OCI-LY1 (cell line): ENCODE data around the gene ARHGEF16.

Experiments used
- CTCF ChIP-seq: fragments of 200-600 bp; sonication (generic), shearing (Covaris generic); IDR thresholded peaks from 2 replicates; pipeline ENCODE4 v1.5.1; 2017; ENCODE audit warnings: mild to moderate bottlenecking, antibody characterized with exemption, low read length, moderate library complexity, mixed read lengths
- EZH2 ChIP-seq: fragments of 200-600 bp; sonication (generic), shearing (Covaris generic); IDR thresholded peaks from 2 replicates; pipeline ENCODE4 v1.8.0; 2017; ENCODE audit warnings: borderline replicate concordance, mixed run types, mild to moderate bottlenecking, antibody characterized with exemption, low read length, moderate library complexity, mixed read lengths

DNA sequence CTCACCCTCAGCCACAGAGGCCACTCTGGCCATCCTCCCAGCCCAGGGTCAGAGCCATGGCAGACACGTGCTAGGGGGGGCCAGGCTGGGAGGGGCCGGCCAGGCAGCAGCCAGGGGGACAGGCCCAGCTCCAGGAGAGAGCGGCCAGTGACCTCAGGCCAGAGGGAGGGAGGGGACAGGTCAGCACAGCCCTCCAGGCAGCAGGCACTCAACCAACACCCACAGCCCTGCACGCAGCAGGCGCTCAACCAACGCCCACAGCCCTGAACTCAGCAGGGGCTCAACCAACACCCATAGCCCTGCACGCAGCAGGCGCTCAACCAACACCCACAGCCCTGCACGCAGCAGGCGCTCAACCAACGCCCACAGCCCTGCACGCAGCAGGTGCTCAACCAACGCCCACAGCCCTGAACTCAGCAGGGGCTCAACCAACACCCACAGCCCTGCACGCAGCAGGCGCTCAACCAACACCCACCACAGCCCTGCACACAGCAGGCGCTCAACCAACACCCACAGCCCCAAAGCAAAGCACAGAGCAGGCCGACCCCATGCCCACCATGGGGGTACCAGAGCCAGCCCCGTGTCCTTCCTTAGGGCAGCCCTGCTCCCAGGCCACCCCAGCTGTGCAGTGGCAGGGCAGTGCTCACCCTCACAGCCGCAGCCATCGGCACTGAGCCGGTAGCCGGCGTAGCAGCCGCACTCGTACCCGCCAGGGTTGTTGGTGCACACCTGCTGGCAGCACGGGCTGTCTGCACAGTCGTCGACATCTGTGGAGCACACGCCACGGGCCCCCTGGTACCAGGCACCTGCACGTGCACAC is 55.9 kb downstream of the ARHGEF16 start:
- TF ChIP-seq CTCF = no peak
- TF ChIP-seq EZH2 = no peak
